GM21723 (cell line): ENCODE data around the gene AGBL3.
"Not testable (repeated sequence)": the region's sequence is repeated elsewhere in the genome, so short reads cannot be mapped to it uniquely, and the experiment has no call there.

Experiments used
- ATAC-seq: cut with Tn5 transposase; IDR thresholded peaks from one replicate; pipeline ENCODE4 v1.9.1; 2021; ENCODE audit warnings: mild to moderate bottlenecking, moderate library complexity; ENCODE audit not compliant: unreplicated experiment

The AGBL3 gene

DNA sequence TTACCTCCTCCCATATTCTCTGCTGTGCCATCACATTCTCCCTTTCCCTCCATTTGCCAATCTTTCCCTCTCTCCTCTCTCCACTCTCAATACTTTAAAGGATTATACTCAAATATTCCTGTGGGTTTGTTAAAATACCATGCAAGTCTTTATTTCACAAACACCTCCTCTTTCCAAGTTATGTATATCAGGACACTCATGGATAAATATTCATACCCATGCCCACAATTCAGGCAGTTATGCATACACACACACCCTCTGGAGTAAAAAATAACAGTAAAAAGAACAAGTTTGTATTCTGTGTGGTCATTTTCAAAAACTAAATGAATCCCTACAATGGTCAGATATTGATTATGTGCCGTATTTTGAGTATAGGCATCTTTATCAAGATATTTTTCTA lies 88.2 kb downstream of the AGBL3 start:
- no peak for ATAC-seq

DNA sequence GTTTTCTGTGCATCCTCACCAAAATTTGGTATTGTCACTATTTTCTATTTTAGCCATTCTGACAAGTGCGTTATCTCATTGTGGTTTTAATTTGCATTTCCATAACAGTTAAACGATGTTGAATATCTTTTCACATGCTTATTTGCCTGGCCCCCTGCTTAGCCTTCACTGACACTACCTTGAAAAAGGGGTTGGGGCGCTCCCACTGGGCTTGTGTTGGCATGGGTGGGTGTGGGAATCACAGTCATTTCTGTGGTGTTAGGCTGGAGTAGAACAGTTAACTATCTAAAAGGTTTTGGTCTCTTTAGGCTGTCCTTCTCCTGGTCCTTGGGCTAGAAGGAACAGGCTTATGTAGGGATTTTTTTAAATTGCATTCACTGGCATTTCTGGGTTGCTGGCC lies 89.4 kb downstream of the AGBL3 start:
- no peak for ATAC-seq

- ATAC-seq: no peak
Observed at GRCh38 chr7:135076882-135077281, 90.6 kb downstream of the AGBL3 start.

- ATAC-seq: no peak
Observed at GRCh38 chr7:135077642-135078041, 91.3 kb downstream of the AGBL3 start.

- no peak for ATAC-seq
Observed at GRCh38 chr7:135078051-135078450, 91.7 kb downstream of the AGBL3 start.

- no peak for ATAC-seq
Observed at GRCh38 chr7:135079068-135079467, 92.8 kb downstream of the AGBL3 start.

GRCh38 chr7:135083005-135083404 lies 96.7 kb downstream of the AGBL3 start:
- no peak for ATAC-seq

- no peak for ATAC-seq
Observed at GRCh38 chr7:135088566-135088965, 102.3 kb downstream of the AGBL3 start.

DNA sequence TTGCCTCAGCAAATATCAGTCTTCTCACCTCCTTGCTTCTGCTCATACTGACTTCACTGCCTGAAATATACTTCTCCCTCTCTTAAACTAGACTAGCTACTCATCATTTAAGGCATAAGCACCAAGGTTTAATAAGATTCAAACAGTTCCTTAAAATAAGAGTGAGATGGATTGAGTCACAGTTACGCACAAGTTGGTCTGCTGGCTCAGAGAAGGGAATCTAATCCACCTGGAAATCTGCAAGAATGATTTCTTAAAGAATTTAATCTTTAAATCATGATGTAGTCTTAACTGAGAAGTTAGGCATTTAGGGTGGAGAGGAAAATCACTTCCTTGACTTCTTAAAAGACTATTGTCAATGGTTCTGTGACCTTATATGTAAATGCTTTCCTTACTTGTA lies 105.4 kb downstream of the AGBL3 start:
- no peak for ATAC-seq

DNA sequence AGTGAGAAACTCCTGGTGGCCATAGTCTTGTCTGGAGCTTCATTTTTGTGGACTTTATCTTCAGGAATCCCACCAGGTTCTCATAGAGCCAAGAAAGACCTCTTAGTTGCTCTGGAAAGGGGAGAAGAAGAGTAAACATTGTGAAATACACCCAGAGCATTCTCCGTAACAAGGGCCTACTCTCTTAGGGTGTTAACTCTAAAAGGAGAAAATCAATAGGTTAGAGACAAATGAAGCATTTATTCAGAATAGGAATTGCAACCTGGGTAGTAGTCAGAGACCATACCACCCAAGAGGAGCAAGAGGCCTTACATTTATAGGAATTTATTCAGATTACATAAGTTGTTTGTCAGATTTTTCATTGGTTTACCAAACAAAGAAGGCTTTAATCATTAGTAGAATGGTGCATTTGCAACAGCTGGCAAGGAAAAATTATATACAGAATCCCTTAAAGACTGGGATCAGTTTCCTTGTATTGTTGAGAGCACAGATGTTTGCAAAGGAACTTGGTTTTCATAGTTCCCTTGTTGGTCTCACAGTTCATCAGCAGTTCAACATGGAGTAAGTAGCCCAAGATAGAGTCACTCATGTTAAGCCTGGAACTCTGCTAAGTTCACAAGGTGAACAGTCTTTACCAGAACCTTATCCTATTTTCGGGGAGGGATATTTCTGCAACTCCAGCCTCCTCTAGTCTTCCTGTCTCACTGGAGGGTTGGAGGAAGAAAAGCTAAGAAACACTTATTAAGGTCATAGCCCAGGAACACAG lies 108.3 kb downstream of the AGBL3 start:
- ATAC-seq: no peak

DNA sequence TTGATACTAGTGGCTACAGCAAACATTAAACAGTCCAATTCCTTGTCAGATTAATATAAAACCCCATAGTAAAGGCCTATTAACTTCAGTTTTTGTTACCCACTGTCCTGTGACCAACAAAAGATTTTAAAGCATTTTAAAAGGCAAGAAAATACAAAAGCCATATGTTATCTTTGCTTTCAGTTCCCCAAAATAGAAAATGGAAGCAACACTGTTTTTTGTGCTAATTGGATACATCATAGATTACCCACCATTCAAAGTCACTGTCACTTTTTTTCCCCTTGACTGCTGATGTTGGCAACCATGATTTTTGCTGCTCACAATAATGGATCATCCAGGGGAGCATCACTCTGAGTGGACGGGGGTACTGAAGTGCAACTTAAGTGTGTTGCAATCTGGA lies 109.1 kb downstream of the AGBL3 start:
- ATAC-seq: no peak

GRCh38 chr7:135098391-135098790 lies 112.1 kb downstream of the AGBL3 start:
- ATAC-seq: no peak

GRCh38 chr7:135100856-135101255 lies 114.5 kb downstream of the AGBL3 start:
- ATAC-seq: no peak

DNA sequence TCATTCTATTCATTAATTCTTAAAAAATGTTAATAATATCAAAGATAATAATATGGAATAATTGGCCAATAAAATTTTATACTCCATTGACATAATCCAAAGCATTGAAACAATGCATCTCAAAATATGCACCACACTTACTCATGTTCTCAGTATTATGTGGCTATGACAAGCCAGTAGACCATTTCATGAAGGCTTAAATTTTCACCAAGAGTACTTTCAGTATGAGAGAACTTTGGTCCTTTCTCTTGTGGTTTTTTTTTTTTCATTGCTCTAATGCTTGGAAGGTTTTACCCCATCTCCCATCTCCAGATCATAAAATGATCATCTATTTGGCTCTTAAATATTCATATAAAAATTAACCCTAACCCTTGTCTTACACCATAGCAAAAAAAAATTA lies 116.1 kb downstream of the AGBL3 start:
- ATAC-seq: peak; percentile 89

GRCh38 chr7:135109562-135109961 lies 123.3 kb downstream of the AGBL3 start:
- ATAC-seq: no peak

DNA sequence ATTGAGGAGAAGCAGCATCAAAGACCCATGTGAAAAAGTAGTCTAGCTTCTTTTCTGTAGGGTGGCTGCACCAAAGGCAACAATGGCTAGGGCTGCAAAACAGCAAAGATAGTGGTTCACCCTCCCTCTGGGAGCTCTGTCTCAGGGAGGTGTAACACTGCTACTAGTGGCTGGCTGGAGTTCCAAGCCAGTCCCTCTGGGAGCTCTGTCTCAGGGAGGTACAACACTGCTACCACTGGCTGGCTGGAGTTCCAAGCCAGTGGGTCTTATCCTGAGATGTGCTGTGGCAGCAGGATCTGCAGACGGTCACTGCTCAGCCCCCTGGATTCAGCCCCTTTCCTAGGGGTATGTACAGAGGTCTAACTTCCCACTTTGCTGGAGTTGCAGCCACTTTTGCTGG lies 123.7 kb downstream of the AGBL3 start:
- no peak for ATAC-seq

DNA sequence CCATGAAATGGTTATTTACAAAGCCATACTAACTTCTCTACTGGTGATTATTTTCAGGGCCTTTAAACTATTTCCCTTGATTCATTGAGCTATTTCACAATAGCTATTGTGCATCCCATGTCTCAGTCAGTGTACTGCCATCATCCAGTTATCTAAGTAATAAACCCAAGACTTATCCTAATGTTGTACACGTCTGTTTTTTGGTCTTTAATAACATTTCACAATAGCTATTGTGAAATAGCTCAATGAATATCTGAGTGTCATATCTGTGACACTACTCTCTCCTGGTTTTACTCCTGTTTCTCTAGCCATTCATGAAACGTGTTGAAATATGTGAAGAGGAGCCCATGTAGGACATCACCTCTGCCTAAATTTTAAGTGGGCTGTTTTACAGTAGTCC lies 125.1 kb downstream of the AGBL3 start:
- no peak for ATAC-seq

- ATAC-seq: no peak
Observed at GRCh38 chr7:135114622-135115021, 128.3 kb downstream of the AGBL3 start.

DNA sequence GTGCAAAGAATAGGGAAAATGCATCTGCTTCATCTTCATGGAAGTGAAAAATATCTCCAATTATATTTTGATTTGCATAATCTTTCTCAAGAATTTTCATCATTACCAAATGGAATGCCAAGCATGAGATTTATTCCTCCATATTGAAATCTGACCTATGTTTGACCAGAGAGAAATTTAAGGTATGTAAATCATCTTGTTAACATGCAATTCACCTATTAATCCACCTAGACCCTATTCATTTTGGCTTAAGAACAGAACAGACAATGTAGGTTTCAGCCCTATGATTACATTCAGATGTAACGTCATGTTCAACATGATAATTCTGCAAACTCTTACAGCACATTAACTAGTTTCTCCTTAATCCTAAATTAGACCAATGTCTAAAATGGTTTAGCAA lies 130.8 kb downstream of the AGBL3 start:
- ATAC-seq: no peak

- ATAC-seq: no peak
Observed at GRCh38 chr7:135121868-135122267, 135.6 kb downstream of the AGBL3 start.

DNA sequence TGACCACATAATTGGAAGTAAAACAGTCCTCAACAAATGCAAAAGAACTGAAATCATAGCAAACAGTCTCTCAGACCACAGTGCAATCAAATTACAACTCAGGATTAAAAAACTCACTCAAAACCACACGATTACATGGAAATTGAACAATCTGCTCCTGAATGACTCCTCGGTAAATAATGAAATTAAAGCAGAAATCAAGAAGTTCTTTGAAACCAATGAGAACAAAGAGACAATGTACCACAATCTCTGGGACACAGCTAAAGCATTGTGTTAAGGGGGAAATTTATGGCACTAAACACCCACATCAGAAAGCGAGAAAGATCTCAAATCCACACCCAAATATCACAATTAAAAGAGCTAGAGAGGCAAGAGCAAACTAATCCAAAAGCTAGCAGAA lies 138.3 kb downstream of the AGBL3 start:
- ATAC-seq: not testable (repeated sequence)

GRCh38 chr7:135128931-135129330 lies 142.6 kb downstream of the AGBL3 start:
- no peak for ATAC-seq

DNA sequence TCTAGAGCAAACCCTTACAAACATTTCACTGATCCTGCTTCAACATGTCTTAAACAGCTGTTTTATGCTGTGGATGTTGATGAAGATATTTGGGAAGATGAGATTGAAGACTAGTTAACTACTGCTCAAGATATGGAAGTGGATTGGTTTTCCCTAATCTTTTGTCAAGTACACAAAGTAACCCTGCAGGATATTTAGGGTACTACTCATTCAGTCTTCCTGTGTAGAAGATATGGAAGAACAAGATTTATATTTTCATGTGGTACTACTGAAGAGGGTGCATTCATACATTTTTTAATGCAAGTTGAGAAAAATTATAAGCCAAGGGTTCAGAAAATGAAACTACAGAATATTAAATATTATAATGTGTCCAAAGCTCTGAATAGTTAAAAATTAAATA lies 143.3 kb downstream of the AGBL3 start:
- no peak for ATAC-seq
